22Rv1 (cell line): ENCODE data around the gene LPAR6.

Experiments
- CTCF ChIP-seq: fragments of 450-650 bp; IDR thresholded peaks from 2 replicates; pipeline ENCODE4 v1.5.1; 2017; ENCODE audit warnings: mild to moderate bottlenecking
- ZFX ChIP-seq: fragments of 450-650 bp; IDR thresholded peaks from 2 replicates; pipeline ENCODE4 v1.6.1; 2017; ENCODE audit warnings: antibody characterized with exemption, borderline replicate concordance

- TF ChIP-seq CTCF (no peak), ZFX (no peak)
Measured at GRCh38 chr13:48446464-48446863, 33.6 kb upstream of the LPAR6 start.
